Astrocyte of the hippocampus (primary cell): Measurements from ENCODE around the gene NAALADL2.
"Not testable (repeated sequence)": the region's sequence is repeated elsewhere in the genome, so short reads cannot be mapped to it uniquely, and the experiment has no call there.

Experiments
- DNase-seq: peaks from one replicate; pipeline ENCODE4 v3.0.0; 2011; ENCODE audit warnings: low read depth, low spot score

The NAALADL2 gene

GRCh38 chr3:175129126-175129525, 270.0 kb downstream of the NAALADL2 start:
- DNase-seq: peak; percentile 35

GRCh38 chr3:175129571-175129970, 270.4 kb downstream of the NAALADL2 start:
- no peak for DNase-seq

- DNase-seq: not testable (repeated sequence)
Measured at GRCh38 chr3:175131866-175132265, 272.7 kb downstream of the NAALADL2 start.

GRCh38 chr3:175132706-175133105, 273.6 kb downstream of the NAALADL2 start:
- not testable (repeated sequence) for DNase-seq

GRCh38 chr3:175144368-175144767, 285.2 kb downstream of the NAALADL2 start:
- DNase-seq: no peak

- peak; percentile 26 for DNase-seq
Measured at GRCh38 chr3:175146258-175146657, 287.1 kb downstream of the NAALADL2 start.

GRCh38 chr3:175149675-175150074, 290.5 kb downstream of the NAALADL2 start:
- no peak for DNase-seq

GRCh38 chr3:175150812-175151401, 291.8 kb downstream of the NAALADL2 start:
- DNase-seq: peak; percentile 43

- DNase-seq: no peak
Measured at GRCh38 chr3:175153595-175153994, 294.5 kb downstream of the NAALADL2 start.

GRCh38 chr3:175155172-175155571, 296.0 kb downstream of the NAALADL2 start:
- no peak for DNase-seq

GRCh38 chr3:175159202-175159601, 300.1 kb downstream of the NAALADL2 start:
- DNase-seq: no peak

- DNase-seq: no peak
Measured at GRCh38 chr3:175161291-175161690, 302.2 kb downstream of the NAALADL2 start.

GRCh38 chr3:175163686-175164085, 304.6 kb downstream of the NAALADL2 start:
- DNase-seq: no peak

- not testable (repeated sequence) for DNase-seq
Measured at GRCh38 chr3:175173117-175173516, 314.0 kb downstream of the NAALADL2 start.

GRCh38 chr3:175176556-175176955, 317.4 kb downstream of the NAALADL2 start:
- DNase-seq: no peak

GRCh38 chr3:175179055-175179454, 319.9 kb downstream of the NAALADL2 start:
- DNase-seq: peak; percentile 13

GRCh38 chr3:175184392-175184791, 325.3 kb downstream of the NAALADL2 start:
- no peak for DNase-seq

GRCh38 chr3:175185903-175186302, 326.8 kb downstream of the NAALADL2 start:
- DNase-seq: no peak

GRCh38 chr3:175186511-175186910, 327.4 kb downstream of the NAALADL2 start:
- DNase-seq: peak; percentile 35

GRCh38 chr3:175187586-175187985, 328.5 kb downstream of the NAALADL2 start:
- DNase-seq: peak; percentile 35

- no peak for DNase-seq
Measured at GRCh38 chr3:175192536-175192935, 333.4 kb downstream of the NAALADL2 start.

- DNase-seq: peak; percentile 20
Measured at GRCh38 chr3:175193815-175194518, 334.8 kb downstream of the NAALADL2 start.
